Heart right ventricle (tissue), 16 donors: Measurements from ENCODE around the gene PIP4K2A. TPM values are rescaled to one million over a fixed set of nuclear protein-coding genes. Genes with fewer than 3 reads are reported as not detected.

Experiments
- ATAC-seq, 8 donors: fragments of 200-7000 bp; cut with Tn5 transposase; one replicate each; pipeline ENCODE4 v1.9.1; 2020; ENCODE audit warnings: mild to moderate bottlenecking in 8 of 8, moderate library complexity in 8 of 8, moderate number of reproducible peaks in 1 of 8
- DNase-seq, 2 donors: peaks; one replicate each; pipeline ENCODE4 v3.0.0-alpha.2; 2020
- H3K27ac ChIP-seq, 10 donors: fragments of 200-600 bp; sonication (generic) in 2 of 10; one replicate each; pipeline versions ENCODE4 v1.5.0 to v1.8.0; 2020 to 2022; ENCODE audit warnings: mild to moderate bottlenecking in 3 of 10
- H3K27me3 ChIP-seq, 7 donors: fragments of 200-600 bp; one replicate each; pipeline ENCODE4 v1.8.0; 2021 to 2022; ENCODE audit warnings: mild to moderate bottlenecking in 2 of 7
- H3K36me3 ChIP-seq, 9 donors: fragments of 200-600 bp; sonication (generic) in 1 of 9; one replicate each; pipeline versions ENCODE4 v1.5.0 to v1.8.0; 2020 to 2022; ENCODE audit warnings: mild to moderate bottlenecking in 2 of 9
- H3K4me1 ChIP-seq, 9 donors: fragments of 200-600 bp; sonication (generic) in 1 of 9; one replicate each; pipeline versions ENCODE4 v1.5.0 to v1.8.0; 2020 to 2022; ENCODE audit warnings: mild to moderate bottlenecking in 4 of 9
- H3K4me3 ChIP-seq, 10 donors: fragments of 200-600 bp; sonication (generic) in 2 of 10; one replicate each; pipeline versions ENCODE4 v1.5.0 to v1.8.0; 2020 to 2022; ENCODE audit warnings: mild to moderate bottlenecking in 7 of 10, moderate library complexity in 2 of 10
- H3K9me3 ChIP-seq, 11 donors: fragments of 200-600 bp in 10 of 11; sonication (generic) in 2 of 11; one replicate each; pipeline versions ENCODE4 v1.5.0 to v1.8.0; 2013 to 2022; ENCODE audit warnings: mild to moderate bottlenecking in 2 of 11, control low read depth in 1 of 11, moderate library complexity in 1 of 11
- whole genome bisulfite sequencing, 2 donors: extraction: QIAGEN DNeasy Blood & Tissue Kit; methylation state at CpG; one replicate each; pipeline ENCODE4 v1.1.7; 2013; ENCODE audit warnings: inconsistent platforms in 1 of 2; 5-methylcytosine and 5-hydroxymethylcytosine counted together
- intact Hi-C, 10 donors: fragments of 100-400 bp; cut with DNase I; formaldehyde crosslinking; loops; one replicate each; pipeline versions ENCODE4 v1.11.1 to v1.14.2; 2022
- polyA plus RNA-seq, 2 donors: library from polyadenylated mRNA; stranded (reverse); fragments of 200-250 nt; gene quantifications; one replicate each; pipeline ENCODE4 v1.2.3, GENCODE V29; 2013
- total RNA-seq, 10 donors: library from RNA; stranded (reverse); fragmentation: NEBNext Ultra II Directional in 3 of 10; extraction: Animal tissue kit (Norgen Biotek cat#: 25700) in 3 of 10; gene quantifications; one replicate each; pipeline versions ENCODE4 v1.2.1 to v1.2.4, GENCODE V29; 2021 to 2023
- TF ChIP-seq, protein P1 (sequence below), 9 donors: fragments of 200-600 bp; sonication (generic) in 2 of 9; IDR thresholded peaks; one replicate each; pipeline versions ENCODE4 v1.5.0 to v1.8.0; 2021 to 2022; ENCODE audit warnings: antibody characterized with exemption in 9 of 9, mild to moderate bottlenecking in 5 of 9, moderate library complexity in 1 of 9
- donor health status: Arrhythmogenic right ventricular cardiomyopathy.
- donor health status: ischemic (EF 13 %, LVEDD 7.1; RV severe dilation, severe dysfunction).
- donor health status: healthy with polysubstance abuse.
- donor health status: DM: no; HTN: yes; CAD: no.
- donor health status: DM: no; HTN: no; CAD: no.
- donor health status: ischemic (EF 25% LVEDD 6.9; RV normal size, moderate dysfunction).
- donor health status: ischemic (EF 25% LVEDD 5.7; RV mildly dilated, moderate dysfunction).
- donor health status: healthy.
- donor health status: DM: yes; HTN: yes; CAD: no.
- donor health status: Ischemic cardiomyopathy.
- donor health status: ischemic (EF 35%, LVEDD 5.7; RV mildly dilated, moderate dysfunction).
- donor health status: nonischemic (EF 11% LVEDD 7.7; RV severe dilation, severe dysfunction).
- donor health status: DM: yes; HTN: yes; CAD: no.
- donor health status: PGD.
- donor health status: ischemic (EF 29% LVEDD 5.4; RV normal size, mild dysfunction).
- donor health status: nonischemic (EF 23%, LVEDD 6.1; RV moderate dilation, normal function).

The PIP4K2A gene
- total and polyA plus RNA-seq, 12 donors: 6.0 to 29.1 (median 13.3) TPM

DNA sequence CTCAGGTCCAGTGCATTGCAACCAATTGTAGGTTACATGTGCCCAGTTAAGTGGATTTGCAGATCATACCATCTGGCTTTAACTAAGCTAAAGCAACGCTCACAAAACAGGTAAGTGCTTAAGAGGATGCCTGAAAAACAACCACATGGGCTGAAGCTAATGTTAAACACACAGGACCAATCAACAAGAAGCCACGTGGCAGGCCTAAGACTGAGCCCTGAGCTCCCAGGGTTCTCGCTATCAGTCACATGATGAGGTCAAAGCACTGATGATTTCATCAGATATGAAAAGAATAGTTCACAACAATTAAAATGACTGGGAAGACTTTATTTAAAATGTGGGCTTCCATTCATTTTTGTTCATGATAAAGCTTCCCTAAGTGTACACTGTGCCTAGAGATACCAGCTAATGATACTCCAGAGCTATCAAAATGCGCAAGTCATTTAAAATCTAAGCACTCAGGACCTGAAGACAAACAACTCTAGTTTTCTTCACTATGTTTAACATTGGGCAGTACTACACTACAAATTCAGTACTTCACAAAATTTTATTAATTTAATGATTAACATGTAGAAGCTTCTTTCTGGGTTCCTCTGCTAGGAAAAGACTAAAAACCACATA lies 90.6 kb downstream of the PIP4K2A start:
- Histone ChIP-seq H3K4me3 (no peak overlapping the region), H3K27me3 (no peaks in the 10 kb centered on the region), H3K9me3 (no peaks in the 10 kb centered on the region), H3K27ac (peak overlapping the region in 1 of 10 donors; percentile 39), H3K36me3 (no peaks in the 10 kb centered on the region), H3K4me1 (peaks cover 5 to 98% (median 51%) of the 10 kb centered on the region in 9 donors)
- TF ChIP-seq, protein P1, sequence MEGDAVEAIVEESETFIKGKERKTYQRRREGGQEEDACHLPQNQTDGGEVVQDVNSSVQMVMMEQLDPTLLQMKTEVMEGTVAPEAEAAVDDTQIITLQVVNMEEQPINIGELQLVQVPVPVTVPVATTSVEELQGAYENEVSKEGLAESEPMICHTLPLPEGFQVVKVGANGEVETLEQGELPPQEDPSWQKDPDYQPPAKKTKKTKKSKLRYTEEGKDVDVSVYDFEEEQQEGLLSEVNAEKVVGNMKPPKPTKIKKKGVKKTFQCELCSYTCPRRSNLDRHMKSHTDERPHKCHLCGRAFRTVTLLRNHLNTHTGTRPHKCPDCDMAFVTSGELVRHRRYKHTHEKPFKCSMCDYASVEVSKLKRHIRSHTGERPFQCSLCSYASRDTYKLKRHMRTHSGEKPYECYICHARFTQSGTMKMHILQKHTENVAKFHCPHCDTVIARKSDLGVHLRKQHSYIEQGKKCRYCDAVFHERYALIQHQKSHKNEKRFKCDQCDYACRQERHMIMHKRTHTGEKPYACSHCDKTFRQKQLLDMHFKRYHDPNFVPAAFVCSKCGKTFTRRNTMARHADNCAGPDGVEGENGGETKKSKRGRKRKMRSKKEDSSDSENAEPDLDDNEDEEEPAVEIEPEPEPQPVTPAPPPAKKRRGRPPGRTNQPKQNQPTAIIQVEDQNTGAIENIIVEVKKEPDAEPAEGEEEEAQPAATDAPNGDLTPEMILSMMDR (IDR thresholded peaks at IDR 0.05): no peak
- DNase-seq: no peak
- 92 to 96% methylated on average over 4 of the region's 4 CpGs for WGBS, 2 donors
- intact Hi-C loops: loop anchor here in 3 of 10 donors (10.0 kb wide), 1 partner anchor 91 kb away; the partner anchor contains the start of gene PIP4K2A (in 3 of the 3)
- no peak for ATAC-seq

DNA sequence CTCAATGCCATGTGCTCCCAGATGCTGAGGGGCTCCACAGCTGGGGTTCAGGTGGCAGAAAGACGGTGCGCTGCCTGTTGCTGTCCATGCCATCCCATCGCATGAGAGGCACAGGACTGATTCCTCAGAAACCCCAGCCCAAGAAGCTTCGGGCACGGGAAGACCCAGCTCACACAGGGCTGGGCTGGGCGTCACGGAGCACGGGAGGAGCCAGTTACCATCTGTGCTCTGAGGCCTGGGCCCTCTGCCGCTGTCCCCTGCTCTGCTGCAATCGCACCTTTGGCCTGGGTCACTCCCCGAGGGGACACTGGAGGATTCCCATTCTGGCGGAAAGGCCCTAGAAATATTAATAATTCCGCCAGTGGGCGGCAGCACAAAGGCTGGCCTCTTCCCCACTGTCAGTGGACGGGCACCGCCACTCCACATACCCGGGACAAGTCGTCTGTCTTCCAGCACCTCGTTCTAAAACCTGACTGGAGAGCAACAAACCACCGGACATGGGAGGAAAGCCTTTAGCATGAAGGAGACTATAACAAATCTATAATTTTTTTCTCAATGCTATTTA lies 92.1 kb downstream of the PIP4K2A start:
- intact Hi-C loops: loop anchor here in 3 of 10 donors (10.0 kb wide), 1 partner anchor 92 kb away; the partner anchor contains the start of gene PIP4K2A (in 3 of the 3)
- peaks cover 8 to 98% (median 64%) of the 10 kb centered on the region in 9 donors for H3K4me1 ChIP-seq
- 89 to 95% methylated on average over 20 of the region's 20 CpGs for WGBS, 2 donors
- H3K9me3 ChIP-seq: no peaks in the 10 kb centered on the region
- H3K36me3 ChIP-seq: no peaks in the 10 kb centered on the region
- peak overlapping the region in 1 of 10 donors; percentile 61 for H3K27ac ChIP-seq
- H3K4me3 ChIP-seq: no peak overlapping the region
- TF ChIP-seq, protein P1 (IDR thresholded peaks at IDR 0.05): no peak
- H3K27me3 ChIP-seq: no peaks in the 10 kb centered on the region
- ATAC-seq (no peak), DNase-seq (no peak)

DNA sequence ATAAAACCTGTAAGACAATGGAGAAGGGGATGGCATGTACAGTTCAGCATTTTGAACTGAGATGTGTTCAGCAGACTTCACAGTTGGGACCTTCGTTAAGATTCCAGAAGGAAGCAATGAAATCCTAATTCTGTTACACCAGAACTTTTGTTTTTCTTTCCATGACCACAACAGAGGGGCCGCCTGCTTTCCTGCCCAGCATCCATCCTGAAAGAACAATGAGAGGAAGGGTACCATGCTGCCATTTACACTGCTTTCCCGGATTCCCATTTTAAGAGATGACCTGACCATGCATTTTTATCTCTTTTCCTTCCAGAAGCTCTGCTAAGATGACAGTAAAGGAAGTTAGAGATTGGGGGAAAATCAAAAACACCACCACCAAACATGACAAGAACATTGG lies 92.7 kb downstream of the PIP4K2A start:
- ATAC-seq (no peak), DNase-seq (no peak)
- peak overlapping the region in 2 of 10 donors; percentile 8 to 61 for H3K27ac ChIP-seq
- intact Hi-C loops: loop anchor here in 3 of 10 donors (10.0 kb wide), 1 partner anchor 93 kb away; the partner anchor contains the start of gene PIP4K2A (in 3 of the 3)
- H3K9me3 ChIP-seq: no peaks in the 10 kb centered on the region
- WGBS, 2 donors: 66 to 71% methylated on average over 3 of the region's 3 CpGs
- TF ChIP-seq, protein P1 (IDR thresholded peaks at IDR 0.05): no peak
- H3K4me1 ChIP-seq: peaks cover 8 to 100% (median 70%) of the 10 kb centered on the region in 9 donors
- H3K36me3 ChIP-seq: no peaks in the 10 kb centered on the region
- no peaks in the 10 kb centered on the region for H3K27me3 ChIP-seq
- no peak overlapping the region for H3K4me3 ChIP-seq

DNA sequence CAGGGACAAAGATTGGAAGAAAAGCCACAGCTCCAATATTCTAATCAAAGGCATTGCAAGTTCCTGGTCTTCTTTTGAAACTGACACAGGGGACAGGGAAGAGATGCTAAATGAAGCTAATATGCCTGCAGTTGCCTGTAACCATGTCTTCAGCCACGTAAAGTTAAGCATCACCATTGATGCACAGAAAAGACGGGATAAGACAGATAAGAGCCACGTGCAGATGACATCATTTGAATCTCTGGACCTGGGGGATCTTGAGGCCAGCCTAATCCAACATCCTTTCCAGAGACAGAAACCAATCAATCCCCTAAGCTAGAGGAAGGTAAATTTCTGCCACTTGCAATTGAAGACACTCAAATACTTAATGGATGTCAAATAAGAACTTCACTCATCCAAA lies 93.4 kb downstream of the PIP4K2A start:
- no peaks in the 10 kb centered on the region for H3K36me3 ChIP-seq
- TF ChIP-seq, protein P1 (IDR thresholded peaks at IDR 0.05): no peak
- intact Hi-C loops: loop anchor here in 3 of 10 donors (10.0 kb wide), 1 partner anchor 94 kb away; the partner anchor contains the start of gene PIP4K2A (in 3 of the 3)
- H3K9me3 ChIP-seq: no peaks in the 10 kb centered on the region
- peak overlapping the region in 6 of 10 donors; percentile 2 to 61 (median 36) for H3K27ac ChIP-seq
- no peak for DNase-seq
- no peak overlapping the region for H3K4me3 ChIP-seq
- H3K4me1 ChIP-seq: peaks cover 8 to 100% (median 75%) of the 10 kb centered on the region in 9 donors
- WGBS, 2 donors: 65 to 72% methylated on average over 3 of the region's 3 CpGs
- ATAC-seq: no peak
- no peaks in the 10 kb centered on the region for H3K27me3 ChIP-seq
